Panc1 (cell line): ENCODE results near the gene TMOD4. TPM values are rescaled to one million over a fixed set of nuclear protein-coding genes. Genes with fewer than 3 reads are reported as not detected.

Source experiments
- ATAC-seq: fragments of 200-7000 bp; cut with Tn5 transposase; 2 replicates; pipeline ENCODE4 v1.9.1; 2020; ENCODE audit warnings: mild to moderate bottlenecking, moderate library complexity
- BruUV-seq: library from RNA; stranded (reverse); fragments of 400-500 nt; replicated peaks from 2 replicates; lab custom pipeline; 2021; lab: Mats Ljungman, UMichigan
- CTCF ChIA-PET: fragments of 300-600 bp; sonication (Branson Sonifier 250); formaldehyde crosslinking; loops from one replicate; lab custom pipeline; 2022; ENCODE audit warnings: antibody characterized with exemption; lab: Charles Lee
- POLR2A ChIA-PET: fragments of 300-600 bp; sonication (Branson Sonifier 250); formaldehyde crosslinking; loops from one replicate; lab custom pipeline; 2022; ENCODE audit warnings: antibody characterized with exemption; lab: Charles Lee
- DNase-seq: peaks from one replicate; pipeline ENCODE4 v3.0.0-alpha.2; 2010; ENCODE audit warnings: low read depth, low spot score
- H3K27ac ChIP-seq: 2 replicates; pipeline ENCODE4 v1.5.1; 2011; ENCODE audit warnings: mild to moderate bottlenecking, low read length, inconsistent platforms
- H3K27me3 ChIP-seq: fragments of 200-500 bp; sonication (Bioruptor generic); 2 replicates; pipeline ENCODE4 v1.6.0; 2014; ENCODE audit warnings: low read length, inconsistent platforms; ENCODE audit not compliant: control insufficient read depth, insufficient read depth
- H3K36me3 ChIP-seq: fragments of 200-500 bp; sonication (Bioruptor generic); 2 replicates; pipeline ENCODE4 v1.5.1; 2014; ENCODE audit warnings: inconsistent platforms, mild to moderate bottlenecking, low read length, moderate library complexity; ENCODE audit not compliant: control insufficient read depth, insufficient read depth
- H3K4me1 ChIP-seq: 2 replicates; pipeline ENCODE4 v1.5.1; 2011; ENCODE audit warnings: inconsistent platforms, mild to moderate bottlenecking, low read length, moderate library complexity; ENCODE audit not compliant: control insufficient read depth, insufficient read depth
- H3K4me3 ChIP-seq, 2 experiments: 2 replicates each; pipeline ENCODE4 v1.5.1; 2011 to 2012; ENCODE audit warnings: low read depth in 2 of 2, low read length in 2 of 2, mild to moderate bottlenecking in 2 of 2, inconsistent platforms in 1 of 2, moderate library complexity in 1 of 2
- H3K9me3 ChIP-seq: fragments of 200-500 bp; sonication (Bioruptor generic); 2 replicates; pipeline ENCODE4 v1.5.1; 2014; ENCODE audit warnings: low read depth, mild to moderate bottlenecking, inconsistent platforms, low read length, moderate library complexity; ENCODE audit not compliant: control insufficient read depth, insufficient read depth
- CTCF ChIP-seq: fragments of 450-650 bp; IDR thresholded peaks from 2 replicates; pipeline ENCODE4 v1.5.1; 2017; ENCODE audit warnings: mild to moderate bottlenecking
- POLR2AphosphoS5 ChIP-seq: IDR thresholded peaks from 2 replicates; pipeline ENCODE4 v1.6.1; 2012; ENCODE audit warnings: mild to moderate bottlenecking, low read depth, low read length, moderate library complexity
- REST ChIP-seq, 2 experiments: IDR thresholded peaks; 2 replicates each; pipeline ENCODE4 v1.6.1; 2011 to 2012; ENCODE audit warnings: low read depth in 2 of 2, control low read depth in 1 of 2, low read length in 1 of 2, mild to moderate bottlenecking in 1 of 2, moderate library complexity in 1 of 2; ENCODE audit not compliant: insufficient read depth in 1 of 2
- SIN3A ChIP-seq: IDR thresholded peaks from 2 replicates; pipeline ENCODE4 v1.6.1; 2012; ENCODE audit warnings: low read depth, mild to moderate bottlenecking, low read length, moderate library complexity, borderline replicate concordance; ENCODE audit not compliant: insufficient read depth
- TCF7L2 ChIP-seq: IDR thresholded peaks from 2 replicates; pipeline ENCODE4 v1.6.1; 2011; ENCODE audit warnings: mild to moderate bottlenecking, low read depth, low read length, inconsistent platforms
- in situ Hi-C: cut with HindIII; loops from 2 replicates; pipeline ENCODE4 v1.10.0; 2016; ENCODE audit warnings: low sequenced_read_pairs, low pct_unique_long_range_greater_than_20kb
- intact Hi-C: fragments of 100-400 bp; cut with micrococcal nuclease; formaldehyde crosslinking; loops from one replicate; pipeline ENCODE4 v1.10.0; 2022; ENCODE audit not compliant: unreplicated experiment
- total RNA-seq: library from RNA; stranded (reverse); gene quantifications from one replicate; pipeline ENCODE4 v1.2.1, GENCODE V29; 2021; ENCODE audit not compliant: unreplicated experiment

The TMOD4 gene
- total RNA-seq, 1 experiment from 2014 or later, result 0.80 TPM

- intact Hi-C loops, result no loop called here
- no peak overlapping the region for H3K27ac ChIP-seq
- BruUV-seq, result no TSS peak
- ATAC-seq, result no peak
- no peaks in the 10 kb centered on the region for H3K9me3 ChIP-seq
- no peak for DNase-seq
- no peaks in the 10 kb centered on the region for H3K27me3 ChIP-seq
- no peak overlapping the region for H3K4me3 ChIP-seq
- TF ChIP-seq TCF7L2, result no peak
- no peak for TF ChIP-seq SIN3A
- TF ChIP-seq REST (IDR thresholded peaks at IDR 0.05; ENCODE audit: insufficient read depth in 1 of 2, low read depth in 2 of 2, low read length in 1 of 2), result no peak
- TF ChIP-seq POLR2AphosphoS5, result no peak
- no peak for TF ChIP-seq CTCF
- no peaks in the 10 kb centered on the region for H3K36me3 ChIP-seq
- in situ Hi-C loops, result no loop called here
- CTCF ChIA-PET, result no interaction called here
- POLR2A ChIA-PET, result interaction anchor here (0.6 kb wide), 1 partner anchor 275 kb away, joined by 3 read pairs; no protein-coding TSS in a partner anchor
- no peaks in the 10 kb centered on the region for H3K4me1 ChIP-seq
Observed at GRCh38 chr1:151128800-151129199, 47.0 kb downstream of the TMOD4 start.

- TSS peak; percentile 75 for BruUV-seq
- ChIA-PET CTCF (interaction anchor here (0.6 kb wide), 1 partner anchor 51 kb away, joined by 8 read pairs; no protein-coding TSS in a partner anchor), POLR2A (no interaction called here)
- Histone ChIP-seq H3K9me3 (no peaks in the 10 kb centered on the region), H3K4me3 (no peak overlapping the region), H3K4me1 (no peaks in the 10 kb centered on the region), H3K27ac (no peak overlapping the region), H3K27me3 (no peaks in the 10 kb centered on the region), H3K36me3 (no peaks in the 10 kb centered on the region)
- intact Hi-C loops (no loop called here), in situ Hi-C loops (no loop called here)
- TF ChIP-seq POLR2AphosphoS5, result no peak
- TF ChIP-seq TCF7L2, result no peak
- TF ChIP-seq SIN3A, result no peak
- TF ChIP-seq CTCF, result no peak
- no peak for TF ChIP-seq REST (IDR thresholded peaks at IDR 0.05; ENCODE audit: insufficient read depth in 1 of 2, low read depth in 2 of 2, low read length in 1 of 2)
- ATAC-seq (no peak), DNase-seq (no peak)
Observed at GRCh38 chr1:151124763-151125403, 50.9 kb downstream of the TMOD4 start.
